Lower leg skin (tissue), 3 donors: ENCODE measurements around the gene TCERG1L.

Source experiments
- POLR2A ChIP-seq, 2 donors: fragments of 450-650 bp; IDR thresholded peaks; one replicate each; pipeline ENCODE4 v1.6.1; 2016 to 2017; ENCODE audit warnings: antibody characterized with exemption in 2 of 2, mild to moderate bottlenecking in 1 of 2, moderate library complexity in 1 of 2
- TF ChIP-seq, protein P1 (sequence below), 3 donors: fragments of 450-650 bp; IDR thresholded peaks; one replicate each; pipeline ENCODE4 v1.5.1; 2016; ENCODE audit warnings: antibody characterized with exemption in 3 of 3, mild to moderate bottlenecking in 3 of 3, moderate library complexity in 2 of 3

DNA sequence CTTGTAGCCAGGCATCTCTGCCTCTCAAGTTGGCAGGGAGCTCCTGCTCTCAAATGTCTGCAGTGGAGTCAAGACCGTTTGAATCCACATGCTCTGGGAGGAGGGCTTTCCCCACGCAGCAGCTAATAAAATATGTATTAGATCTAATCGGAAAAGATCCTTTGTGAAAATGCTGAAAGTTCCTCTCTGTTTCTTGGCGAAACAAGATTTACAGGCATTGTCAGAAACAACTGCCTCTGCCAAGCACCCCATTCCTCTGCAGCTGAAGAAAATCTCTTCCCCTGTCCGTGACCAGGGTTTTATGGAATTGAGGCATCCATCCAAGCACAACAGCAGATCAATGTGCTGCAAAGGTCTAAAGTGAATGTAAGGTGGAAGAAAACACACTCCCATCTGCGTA, 165.8 kb downstream of the TCERG1L start:
- TF ChIP-seq, protein P1, sequence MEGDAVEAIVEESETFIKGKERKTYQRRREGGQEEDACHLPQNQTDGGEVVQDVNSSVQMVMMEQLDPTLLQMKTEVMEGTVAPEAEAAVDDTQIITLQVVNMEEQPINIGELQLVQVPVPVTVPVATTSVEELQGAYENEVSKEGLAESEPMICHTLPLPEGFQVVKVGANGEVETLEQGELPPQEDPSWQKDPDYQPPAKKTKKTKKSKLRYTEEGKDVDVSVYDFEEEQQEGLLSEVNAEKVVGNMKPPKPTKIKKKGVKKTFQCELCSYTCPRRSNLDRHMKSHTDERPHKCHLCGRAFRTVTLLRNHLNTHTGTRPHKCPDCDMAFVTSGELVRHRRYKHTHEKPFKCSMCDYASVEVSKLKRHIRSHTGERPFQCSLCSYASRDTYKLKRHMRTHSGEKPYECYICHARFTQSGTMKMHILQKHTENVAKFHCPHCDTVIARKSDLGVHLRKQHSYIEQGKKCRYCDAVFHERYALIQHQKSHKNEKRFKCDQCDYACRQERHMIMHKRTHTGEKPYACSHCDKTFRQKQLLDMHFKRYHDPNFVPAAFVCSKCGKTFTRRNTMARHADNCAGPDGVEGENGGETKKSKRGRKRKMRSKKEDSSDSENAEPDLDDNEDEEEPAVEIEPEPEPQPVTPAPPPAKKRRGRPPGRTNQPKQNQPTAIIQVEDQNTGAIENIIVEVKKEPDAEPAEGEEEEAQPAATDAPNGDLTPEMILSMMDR (IDR thresholded peaks at IDR 0.05), result no peak
- no peak for TF ChIP-seq POLR2A (IDR thresholded peaks at IDR 0.05)
